Activated CD4-positive, alpha-beta T cell treated with anti-CD3 and anti-CD28 coated beads for 1 hour (primary cell): Measurements from ENCODE around the gene NCKIPSD.

Experiments
- DNase-seq: peaks from one replicate; pipeline ENCODE4 v3.0.0-alpha.2; 2020

The NCKIPSD gene

DNA sequence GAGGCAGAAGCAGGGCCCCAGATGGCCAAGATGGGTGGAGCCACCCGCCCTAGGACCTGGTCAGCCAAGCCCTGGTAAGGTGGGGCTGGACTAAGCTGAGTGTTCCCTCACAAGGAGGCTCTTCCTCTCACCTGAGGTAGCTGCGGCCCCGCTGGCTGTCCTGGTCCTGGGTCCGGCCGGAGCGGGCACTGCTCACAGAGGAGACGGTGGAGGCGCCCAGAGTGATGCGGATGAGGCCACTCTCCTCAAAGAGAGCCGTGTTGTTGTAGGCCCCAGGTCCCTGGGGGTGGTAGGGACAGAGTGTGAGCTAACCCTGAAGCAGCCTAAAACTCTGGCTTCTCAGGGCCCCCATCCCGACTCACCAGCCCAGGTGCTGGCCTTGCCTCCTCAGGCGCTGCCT lies 43.1 kb downstream of the NCKIPSD start:
- no peak for DNase-seq

DNA sequence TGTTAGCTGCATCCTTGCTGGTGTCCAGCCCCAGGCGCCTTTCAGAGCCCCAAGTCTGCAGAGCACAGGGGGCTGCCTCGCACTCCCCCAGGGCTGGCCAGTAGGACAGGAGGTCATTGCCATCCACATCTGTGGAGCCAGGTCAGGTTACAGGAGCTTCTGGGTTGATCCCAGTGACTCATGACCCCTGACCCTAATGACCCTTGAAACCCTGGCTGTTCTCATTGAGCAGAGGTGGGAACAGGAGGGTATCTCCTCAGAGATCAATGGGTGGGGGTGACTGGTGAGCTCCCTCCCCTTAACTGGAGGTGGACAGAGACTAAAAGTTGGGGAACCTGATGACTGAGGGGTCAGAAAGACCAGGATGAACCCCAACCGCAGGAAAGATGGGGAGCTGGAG lies 44.3 kb downstream of the NCKIPSD start:
- no peak for DNase-seq

DNA sequence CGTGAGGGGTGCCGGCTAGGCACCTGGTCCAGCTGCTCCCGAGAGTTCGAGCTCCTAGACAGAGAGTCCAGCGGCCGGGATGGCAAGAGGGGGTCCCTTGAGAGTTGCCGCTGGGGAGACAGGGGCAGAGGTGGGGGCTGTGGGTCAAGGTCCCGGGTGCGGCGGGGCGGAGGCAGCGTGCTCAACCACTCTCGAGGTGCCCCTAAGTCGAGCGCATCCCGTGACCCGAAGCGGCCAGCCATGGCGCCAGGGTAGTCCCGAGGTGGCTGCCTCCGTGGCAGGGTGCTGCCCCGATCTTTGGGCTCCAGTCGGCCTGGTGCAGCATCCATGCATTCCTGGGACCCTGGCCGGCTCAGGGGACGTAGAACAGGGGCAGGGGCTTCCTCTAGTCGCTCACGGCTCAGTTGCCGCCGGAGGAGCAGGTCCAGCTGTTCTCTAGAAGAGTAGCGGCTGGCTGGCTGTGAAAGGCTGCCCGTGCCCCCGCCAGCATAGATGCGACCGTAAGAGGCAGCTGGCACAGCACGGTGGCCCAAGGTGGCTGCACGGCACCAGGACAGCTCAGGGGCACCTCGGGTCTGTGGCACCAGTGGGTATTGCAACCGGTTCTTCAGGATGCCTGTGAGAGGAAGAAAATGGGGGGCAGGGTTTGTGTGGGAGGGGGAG lies 45.6 kb downstream of the NCKIPSD start:
- DNase-seq: no peak

DNA sequence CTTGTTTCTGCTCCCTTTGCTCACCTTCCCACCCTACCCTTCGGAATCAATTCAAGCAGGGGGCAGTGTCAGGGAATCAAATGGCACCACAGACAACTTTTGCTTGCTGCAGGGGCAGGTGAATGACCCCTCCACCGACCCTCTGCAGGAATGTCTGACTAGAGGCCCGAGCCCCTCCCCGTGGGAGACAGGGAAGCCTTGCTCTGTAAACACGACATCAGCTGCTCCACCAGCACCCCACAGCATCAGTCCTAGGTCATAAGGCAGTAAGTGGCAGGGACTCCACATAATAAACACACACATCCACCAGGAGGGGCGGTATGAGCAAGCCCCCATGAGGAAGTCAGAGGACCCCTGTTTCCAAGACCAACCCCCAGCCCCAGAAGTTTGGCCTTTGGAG lies 48.4 kb downstream of the NCKIPSD start:
- DNase-seq: no peak

DNA sequence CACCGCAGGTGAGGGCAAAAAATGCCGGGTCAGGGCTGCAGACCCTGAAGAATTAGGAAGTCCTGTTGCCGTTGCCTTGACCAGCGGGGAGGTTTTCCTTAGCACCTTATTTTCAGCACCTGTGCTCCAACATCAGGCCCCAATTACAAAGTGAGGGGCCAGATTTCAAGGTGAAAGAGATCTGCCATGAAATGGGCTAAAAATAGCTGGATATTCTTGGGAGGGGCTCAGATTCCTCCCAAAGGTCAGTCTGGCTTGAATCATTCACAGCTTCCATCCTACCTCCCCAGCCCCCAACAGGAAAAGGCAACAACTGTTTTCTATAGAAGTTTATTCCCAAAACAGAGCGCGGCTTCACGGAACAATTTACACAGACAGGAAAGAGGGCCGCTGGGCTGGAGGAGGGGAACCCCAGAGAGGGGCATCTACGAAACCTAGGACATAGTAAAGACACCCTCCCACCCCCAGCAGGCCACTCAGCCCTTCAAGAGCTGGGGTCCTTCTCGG lies 49.5 kb downstream of the NCKIPSD start:
- no peak for DNase-seq

DNA sequence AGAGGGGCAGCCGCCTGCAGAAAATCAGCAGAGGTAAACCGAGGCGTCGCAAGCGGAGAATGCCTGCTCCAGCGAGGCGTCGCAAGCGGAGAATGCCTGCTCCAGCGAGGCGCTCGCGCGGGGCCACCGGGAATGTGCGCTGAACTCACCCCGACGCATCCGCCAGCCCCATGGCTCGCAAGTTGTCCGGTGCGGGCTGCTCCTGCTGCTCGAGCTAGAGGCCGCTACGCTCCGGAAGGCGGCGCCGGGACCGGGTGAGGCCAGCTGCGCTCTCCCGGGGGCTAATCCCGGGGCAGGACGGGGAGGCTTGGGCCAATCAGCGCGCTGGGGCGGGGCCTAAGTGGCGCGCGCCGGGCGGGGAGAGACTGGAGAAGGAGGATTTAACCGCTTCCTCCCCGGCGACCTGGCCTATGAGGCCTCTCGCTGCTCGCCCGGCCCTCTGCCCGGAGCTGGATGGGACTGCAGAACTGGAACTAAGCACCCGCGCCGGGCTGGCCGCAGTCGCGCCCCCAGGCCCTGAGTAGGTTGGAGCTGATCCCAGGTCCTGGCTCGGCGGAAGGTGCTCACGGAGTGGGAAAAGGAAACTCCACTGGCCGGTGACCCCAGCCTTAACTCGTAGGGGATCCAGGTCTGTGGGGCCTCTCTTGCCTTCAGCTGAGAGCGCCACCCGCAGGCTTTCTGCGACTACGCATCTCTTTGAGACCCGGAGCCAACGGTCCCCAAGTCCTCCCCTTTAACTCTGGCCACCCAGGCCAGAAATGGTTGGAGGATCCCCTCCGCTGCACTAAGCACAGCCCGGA lies 50.3 kb downstream of the NCKIPSD start, which contains the start of gene SLC26A6:
Gene SLC26A6, minus strand, starts transcription at position 240 of the 800 bp plus-strand sequence. Its CDS starts 68 bp downstream, at position 172.
- DNase-seq: peak; percentile 84

DNA sequence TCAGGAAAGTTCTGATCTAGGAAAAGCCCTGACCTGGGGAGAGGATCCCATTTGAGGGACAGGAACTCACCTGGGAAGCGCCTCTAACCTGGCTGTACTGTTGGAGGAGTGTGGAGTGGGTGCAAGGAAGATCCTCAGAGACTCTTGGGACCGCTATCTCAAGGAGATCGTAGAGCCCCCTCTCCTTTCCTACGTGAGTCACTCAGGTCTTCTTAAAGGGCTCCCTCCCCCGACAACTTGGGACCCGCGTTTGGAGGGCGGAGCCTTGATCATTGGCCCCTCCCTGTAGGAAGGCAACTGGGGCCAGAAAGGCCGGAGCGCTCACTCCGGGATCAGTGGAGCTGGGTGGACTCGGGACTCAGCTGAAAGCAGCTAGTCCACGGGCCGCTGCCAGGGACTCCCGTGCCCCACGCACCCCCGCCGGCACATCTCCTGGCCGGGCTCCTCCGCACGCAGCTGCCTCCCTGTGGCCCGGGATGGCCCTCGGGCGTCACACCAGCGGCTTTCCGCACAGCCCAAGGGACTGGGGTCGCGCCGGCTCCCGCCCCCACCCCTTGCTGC lies 51.0 kb downstream of the NCKIPSD start:
- peak; percentile 28 for DNase-seq

DNA sequence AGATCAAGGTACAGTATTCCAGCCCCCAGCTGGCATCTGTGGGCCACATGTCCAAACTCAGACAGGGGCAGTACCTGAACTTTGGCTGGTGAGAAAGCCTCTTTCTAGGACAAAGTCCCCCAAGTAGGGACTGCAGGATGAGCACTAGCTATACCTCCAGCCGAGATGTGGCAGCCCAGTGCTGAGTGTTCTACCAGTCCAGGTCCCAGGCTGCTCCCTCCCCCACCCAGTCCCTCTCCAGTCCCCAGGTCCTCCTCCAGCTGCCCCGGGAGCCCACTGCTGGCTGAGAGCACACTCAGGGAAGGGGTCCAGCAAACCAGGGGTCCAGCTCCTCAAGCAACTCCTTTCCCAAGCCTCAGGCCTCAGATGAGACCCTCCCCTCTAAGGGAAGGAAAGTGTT lies 52.0 kb downstream of the NCKIPSD start:
- no peak for DNase-seq

DNA sequence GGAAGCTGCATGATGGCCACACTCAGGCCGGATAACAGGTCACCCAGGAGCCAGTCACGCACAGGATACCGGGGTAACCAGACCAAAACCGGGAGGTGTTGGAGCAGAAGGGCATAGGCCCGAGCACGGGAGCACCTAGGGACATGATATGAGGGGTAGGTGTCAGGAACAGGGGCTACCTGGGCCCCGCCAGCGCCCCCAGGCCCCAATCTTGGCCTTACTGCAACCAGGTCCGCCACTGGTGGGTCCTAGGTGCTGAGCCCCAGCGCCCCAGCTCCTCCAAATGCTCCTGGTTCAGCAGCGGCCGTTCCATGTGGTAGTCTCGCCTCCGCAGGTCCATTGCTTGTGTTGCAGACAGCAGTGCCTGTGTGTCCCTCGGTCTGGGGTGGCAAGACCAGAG lies 52.5 kb downstream of the NCKIPSD start:
- DNase-seq: no peak

DNA sequence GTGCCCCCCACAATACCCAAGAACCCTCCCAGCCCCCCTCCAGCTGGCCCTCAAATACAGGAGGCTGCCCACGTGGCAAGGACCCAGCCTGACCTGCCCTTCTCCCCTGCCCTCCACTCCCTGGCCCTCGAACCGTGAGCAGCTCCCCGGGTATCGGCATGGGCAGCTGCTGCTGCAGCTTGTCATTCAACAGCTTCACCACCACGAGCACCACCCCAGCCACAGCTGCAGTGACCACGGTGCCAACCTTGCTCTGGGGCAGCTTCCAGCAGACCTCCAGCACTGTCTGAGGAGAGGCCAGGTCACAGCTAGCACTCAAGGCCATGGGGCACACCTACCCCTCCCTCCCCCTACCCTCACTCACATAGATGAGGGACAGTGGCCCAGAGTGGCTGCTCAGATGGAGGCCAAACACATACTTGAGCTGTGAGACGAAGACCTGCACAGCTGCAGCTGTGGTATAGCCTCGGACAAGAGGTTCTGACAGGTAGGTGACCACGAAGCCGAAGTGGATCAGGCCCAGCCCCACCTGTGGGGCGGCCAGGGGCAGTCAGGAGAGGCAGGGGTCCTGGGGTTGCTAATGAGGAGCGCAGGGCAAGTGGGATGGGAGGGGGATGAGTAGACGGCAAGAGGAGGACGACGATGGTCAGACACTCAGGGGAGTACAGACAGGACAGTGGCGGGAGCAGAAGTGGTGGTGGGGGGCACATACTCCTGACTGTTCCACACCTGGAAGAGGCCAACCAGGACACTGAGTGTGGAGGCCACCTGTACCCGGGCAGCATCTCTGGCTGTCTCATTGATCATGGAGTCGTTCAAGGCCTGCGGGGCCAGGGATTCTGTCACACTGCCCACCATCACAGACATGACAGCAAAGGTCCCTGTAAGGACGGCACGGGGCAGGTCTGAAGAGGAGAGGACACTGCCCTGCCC lies 53.9 kb downstream of the NCKIPSD start:
- DNase-seq: no peak

DNA sequence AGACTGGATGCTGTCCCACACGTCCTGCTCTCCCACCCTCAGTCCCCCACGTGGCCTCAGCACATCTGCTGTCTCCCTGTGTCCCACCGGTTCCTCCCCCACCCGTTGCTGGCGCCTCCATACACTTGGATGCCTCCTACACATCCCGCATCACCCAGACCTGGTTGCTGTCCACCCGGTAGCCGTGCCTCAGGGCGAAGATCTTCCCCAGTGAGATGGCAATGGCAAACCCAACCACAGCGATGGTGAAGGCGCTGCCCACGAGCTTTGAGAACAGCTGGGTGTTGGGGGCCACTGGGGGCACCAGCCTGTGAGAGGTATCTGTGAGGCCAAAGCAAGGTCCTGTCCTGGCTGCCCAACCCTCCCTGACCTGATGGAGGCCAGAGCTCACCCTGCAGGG lies 54.9 kb downstream of the NCKIPSD start:
- no peak for DNase-seq

DNA sequence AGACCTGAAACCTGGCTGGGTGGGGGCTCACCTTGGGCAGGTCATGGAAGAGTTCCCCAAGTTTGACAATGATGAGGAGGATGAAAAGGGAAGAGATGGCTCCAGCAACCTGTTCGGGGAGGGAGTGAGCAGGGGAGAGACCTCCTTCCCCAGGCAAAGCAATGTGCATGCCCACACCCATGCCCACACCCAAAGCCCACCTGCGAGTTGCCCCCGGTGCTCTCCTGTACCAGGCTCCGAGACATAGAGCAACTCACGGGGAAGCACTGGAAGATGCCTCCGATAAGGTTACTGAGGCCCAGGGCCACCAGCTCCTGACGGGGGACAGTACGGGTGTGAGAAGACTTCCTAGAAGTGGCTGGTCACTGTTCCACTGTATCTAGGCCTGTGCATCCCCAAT lies 55.3 kb downstream of the NCKIPSD start:
- DNase-seq: no peak

DNA sequence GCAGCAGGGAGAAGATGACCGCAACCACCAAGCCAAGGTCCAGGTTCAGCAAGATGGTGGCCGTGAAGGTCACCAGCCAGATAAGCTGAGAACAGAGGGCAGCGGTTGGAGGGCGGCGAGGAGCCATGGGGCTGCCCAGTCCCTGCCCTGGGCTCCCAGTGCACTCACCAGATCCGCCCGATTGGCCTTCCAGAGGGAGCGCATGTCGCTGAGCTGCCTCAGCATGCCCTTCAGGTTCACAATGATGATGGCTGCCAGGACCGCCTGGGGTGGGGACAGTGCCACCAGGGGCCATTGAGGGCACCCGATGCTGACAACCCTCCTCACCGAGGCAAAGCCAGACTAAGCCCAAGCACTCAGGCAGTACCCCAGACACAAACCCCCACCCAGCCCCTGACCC lies 55.8 kb downstream of the NCKIPSD start:
- no peak for DNase-seq

DNA sequence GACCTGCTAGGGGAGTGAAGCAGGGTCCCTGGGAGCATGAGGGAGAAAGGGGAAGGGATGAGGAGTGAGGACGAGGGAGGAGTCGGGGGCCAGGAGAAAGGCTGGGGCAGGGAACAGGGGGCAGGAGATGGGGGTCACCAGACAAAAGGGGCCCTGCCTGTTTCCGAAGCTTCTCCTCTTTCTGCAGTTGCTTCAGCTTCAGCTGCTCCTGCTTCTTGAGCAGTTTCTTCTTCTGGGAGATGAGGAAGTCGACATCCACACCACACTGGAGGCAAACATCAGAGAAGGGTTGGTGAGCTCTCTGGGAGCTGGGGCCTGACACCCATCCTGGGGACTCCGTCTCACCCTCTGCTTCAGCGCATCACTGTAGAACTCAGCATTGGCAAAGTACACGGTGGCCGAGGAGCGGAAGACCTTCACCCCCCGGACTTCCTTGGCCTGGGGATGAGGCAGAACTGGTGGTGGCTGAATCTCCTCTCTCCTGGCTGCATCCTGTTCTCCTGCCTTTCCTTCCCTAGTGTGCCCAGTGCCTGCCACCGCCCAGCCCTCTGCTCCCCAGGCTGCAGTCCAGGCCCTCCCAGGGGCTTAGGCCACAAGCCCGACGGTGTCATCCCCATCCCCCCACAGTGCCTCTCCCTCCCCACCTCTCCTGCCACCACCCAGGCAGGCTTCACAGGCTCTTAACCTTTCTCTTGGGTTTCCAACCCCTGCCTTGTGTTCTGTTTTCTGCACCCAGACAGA lies 57.3 kb downstream of the NCKIPSD start:
- DNase-seq: no peak

DNA sequence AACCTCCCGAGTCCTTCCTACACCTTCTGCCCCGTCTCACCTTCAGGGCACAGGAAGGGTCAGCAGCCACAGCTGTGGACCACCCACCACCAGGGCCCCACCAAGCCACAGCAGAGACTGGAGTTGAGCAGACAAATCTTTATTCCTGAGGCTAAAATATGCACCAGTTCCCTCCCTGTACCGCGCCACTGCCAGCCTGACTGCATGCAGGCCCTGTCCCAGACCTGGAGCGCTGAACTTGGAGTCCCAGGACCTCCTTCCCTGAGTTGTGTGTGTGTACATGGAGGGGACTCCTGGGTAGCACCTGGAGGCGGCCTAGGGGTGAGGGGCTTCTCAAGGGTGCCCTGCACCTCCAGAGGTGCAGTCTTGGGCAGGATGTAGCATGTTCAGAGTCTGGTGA lies 60.1 kb downstream of the NCKIPSD start:
- no peak for DNase-seq

DNA sequence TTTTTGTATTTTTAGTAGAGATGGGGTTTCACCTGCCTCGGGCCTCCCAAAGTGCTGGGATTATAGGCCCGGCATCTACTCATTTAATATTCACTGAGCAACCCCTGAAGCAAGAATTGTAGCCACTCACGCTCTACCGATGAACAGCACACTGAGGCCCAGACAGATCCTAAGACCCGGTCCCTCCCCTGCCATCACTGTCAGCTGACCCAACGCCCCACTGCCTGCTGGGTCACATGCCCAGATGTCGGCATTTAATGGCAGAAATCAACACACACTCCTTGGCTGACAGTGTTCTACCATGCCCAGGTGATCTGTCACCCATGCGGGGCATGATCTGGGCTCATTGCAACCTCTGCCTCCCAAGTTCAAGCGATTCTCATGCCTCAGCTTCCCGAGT lies 60.9 kb downstream of the NCKIPSD start:
- no peak for DNase-seq

DNA sequence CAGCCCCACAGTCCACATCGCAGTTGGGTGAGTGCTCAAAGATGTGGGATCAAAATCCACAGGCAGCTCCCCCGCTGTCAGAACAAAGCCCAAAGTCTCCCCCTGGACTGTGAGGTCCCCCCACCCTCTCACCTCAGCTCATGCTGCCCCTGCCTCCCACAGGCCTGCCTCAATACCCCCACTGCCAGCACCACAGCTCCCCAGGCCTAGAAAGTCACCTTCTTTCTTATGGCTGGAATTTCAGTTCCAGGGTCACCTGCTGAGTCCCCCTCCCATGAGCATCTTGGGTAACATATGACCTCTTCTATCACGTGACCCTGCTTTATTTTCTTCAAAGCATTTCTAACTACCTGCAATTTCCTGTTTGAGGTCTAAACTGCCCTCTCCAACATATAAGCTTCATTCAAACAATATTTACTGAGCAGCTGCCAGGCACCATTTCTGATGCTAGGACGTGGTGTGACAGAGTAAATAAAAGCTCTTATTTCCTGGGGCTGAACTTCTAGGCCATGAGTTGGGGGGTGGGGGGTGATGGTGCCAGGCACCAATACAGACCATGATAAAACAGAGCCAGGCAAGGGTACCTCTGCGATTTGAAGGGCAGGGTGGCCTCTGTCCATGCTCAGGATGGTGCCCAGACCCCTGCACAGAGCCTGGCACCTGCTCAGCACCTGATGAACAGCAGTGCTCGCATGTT lies 61.7 kb downstream of the NCKIPSD start:
- no peak for DNase-seq
